HG03175 (cell line): Measurements from ENCODE around the gene ATP1A4.
A peak's percentile ranks its signal among the peaks of the same experiment; 100 is the strongest.

Experiments
- ATAC-seq: cut with Tn5 transposase; IDR thresholded peaks from one replicate; pipeline ENCODE4 v1.9.1; 2021; ENCODE audit warnings: mild to moderate bottlenecking, moderate library complexity; ENCODE audit not compliant: unreplicated experiment

The ATP1A4 gene

GRCh38 chr1:160169553-160170399 is 18.4 kb downstream of the ATP1A4 start:
- ATAC-seq, result peak; percentile 70

- no peak for ATAC-seq
Measured at GRCh38 chr1:160171354-160171753, 20.0 kb downstream of the ATP1A4 start.

GRCh38 chr1:160171980-160172379 is 20.6 kb downstream of the ATP1A4 start:
- no peak for ATAC-seq

- ATAC-seq, result no peak
Measured at GRCh38 chr1:160177231-160177630, 25.8 kb downstream of the ATP1A4 start.

GRCh38 chr1:160177667-160178066 is 26.3 kb downstream of the ATP1A4 start:
- ATAC-seq, result no peak

GRCh38 chr1:160178731-160179130 is 27.3 kb downstream of the ATP1A4 start:
- ATAC-seq, result no peak

GRCh38 chr1:160179336-160179735 is 27.9 kb downstream of the ATP1A4 start:
- ATAC-seq, result no peak

- ATAC-seq, result no peak
Measured at GRCh38 chr1:160186246-160186645, 34.8 kb downstream of the ATP1A4 start.

GRCh38 chr1:160186729-160187128 is 35.3 kb downstream of the ATP1A4 start:
- no peak for ATAC-seq

GRCh38 chr1:160187407-160187806 is 36.0 kb downstream of the ATP1A4 start:
- ATAC-seq, result no peak

GRCh38 chr1:160188341-160188740 is 36.9 kb downstream of the ATP1A4 start:
- ATAC-seq, result no peak

GRCh38 chr1:160189649-160190625 is 38.5 kb downstream of the ATP1A4 start, which contains the start of gene CASQ1:
CASQ1 (plus strand) TSS chr1:160190575; CDS start chr1:160190752, 177 bp downstream.
- ATAC-seq, result no peak

- ATAC-seq, result no peak
Measured at GRCh38 chr1:160191756-160192155, 40.4 kb downstream of the ATP1A4 start.

GRCh38 chr1:160192234-160192633 is 40.8 kb downstream of the ATP1A4 start:
- no peak for ATAC-seq

- peak; percentile 62 for ATAC-seq
Measured at GRCh38 chr1:160193091-160193819, 41.9 kb downstream of the ATP1A4 start.

GRCh38 chr1:160193832-160194736 is 42.7 kb downstream of the ATP1A4 start:
- ATAC-seq, result no peak

- no peak for ATAC-seq
Measured at GRCh38 chr1:160194737-160195059, 43.3 kb downstream of the ATP1A4 start.

GRCh38 chr1:160196143-160196542 is 44.7 kb downstream of the ATP1A4 start:
- no peak for ATAC-seq

- no peak for ATAC-seq
Measured at GRCh38 chr1:160197231-160197630, 45.8 kb downstream of the ATP1A4 start.

GRCh38 chr1:160200786-160201185 is 49.4 kb downstream of the ATP1A4 start:
- no peak for ATAC-seq
